ENCODE measurements around the gene RGR.

DNA sequence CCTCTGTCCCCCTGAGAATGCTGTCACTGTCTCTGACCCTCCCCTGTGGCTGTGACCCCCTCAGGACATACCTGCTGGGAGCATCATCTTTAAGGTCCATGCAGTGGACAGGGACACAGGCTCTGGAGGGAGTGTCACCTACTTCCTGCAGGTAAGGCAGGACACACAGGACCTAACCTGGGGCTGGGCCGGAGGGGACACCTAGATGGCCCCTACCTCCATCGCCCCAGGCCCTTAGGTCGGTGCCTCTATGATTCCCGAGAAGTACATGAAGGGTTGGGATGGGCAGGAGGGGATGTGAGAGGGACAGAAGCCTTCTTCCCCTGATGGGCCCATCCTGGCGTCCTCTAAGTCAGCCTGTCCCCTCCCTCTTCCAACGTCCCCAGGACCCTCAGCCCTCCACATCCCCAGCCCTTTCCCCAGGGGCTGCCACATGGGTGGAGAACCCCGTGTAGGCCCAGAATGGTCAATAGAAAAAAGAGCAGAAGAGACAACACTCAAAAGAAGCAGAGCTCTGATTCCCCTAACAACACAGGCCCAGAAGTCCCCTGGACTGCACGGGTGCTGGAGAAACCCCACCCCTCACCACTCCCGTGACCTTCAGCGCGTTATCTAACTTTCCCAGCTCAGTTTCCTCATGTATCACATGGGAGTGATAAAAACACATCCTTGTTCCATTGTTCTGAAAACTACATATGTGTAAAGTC lies 44.2 kb upstream of the RGR start:
- TF ChIP-seq, protein P1, sequence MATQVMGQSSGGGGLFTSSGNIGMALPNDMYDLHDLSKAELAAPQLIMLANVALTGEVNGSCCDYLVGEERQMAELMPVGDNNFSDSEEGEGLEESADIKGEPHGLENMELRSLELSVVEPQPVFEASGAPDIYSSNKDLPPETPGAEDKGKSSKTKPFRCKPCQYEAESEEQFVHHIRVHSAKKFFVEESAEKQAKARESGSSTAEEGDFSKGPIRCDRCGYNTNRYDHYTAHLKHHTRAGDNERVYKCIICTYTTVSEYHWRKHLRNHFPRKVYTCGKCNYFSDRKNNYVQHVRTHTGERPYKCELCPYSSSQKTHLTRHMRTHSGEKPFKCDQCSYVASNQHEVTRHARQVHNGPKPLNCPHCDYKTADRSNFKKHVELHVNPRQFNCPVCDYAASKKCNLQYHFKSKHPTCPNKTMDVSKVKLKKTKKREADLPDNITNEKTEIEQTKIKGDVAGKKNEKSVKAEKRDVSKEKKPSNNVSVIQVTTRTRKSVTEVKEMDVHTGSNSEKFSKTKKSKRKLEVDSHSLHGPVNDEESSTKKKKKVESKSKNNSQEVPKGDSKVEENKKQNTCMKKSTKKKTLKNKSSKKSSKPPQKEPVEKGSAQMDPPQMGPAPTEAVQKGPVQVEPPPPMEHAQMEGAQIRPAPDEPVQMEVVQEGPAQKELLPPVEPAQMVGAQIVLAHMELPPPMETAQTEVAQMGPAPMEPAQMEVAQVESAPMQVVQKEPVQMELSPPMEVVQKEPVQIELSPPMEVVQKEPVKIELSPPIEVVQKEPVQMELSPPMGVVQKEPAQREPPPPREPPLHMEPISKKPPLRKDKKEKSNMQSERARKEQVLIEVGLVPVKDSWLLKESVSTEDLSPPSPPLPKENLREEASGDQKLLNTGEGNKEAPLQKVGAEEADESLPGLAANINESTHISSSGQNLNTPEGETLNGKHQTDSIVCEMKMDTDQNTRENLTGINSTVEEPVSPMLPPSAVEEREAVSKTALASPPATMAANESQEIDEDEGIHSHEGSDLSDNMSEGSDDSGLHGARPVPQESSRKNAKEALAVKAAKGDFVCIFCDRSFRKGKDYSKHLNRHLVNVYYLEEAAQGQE (IDR thresholded peaks at IDR 0.05; ENCODE audit: insufficient read depth in 1 of 2, low read depth in 2 of 2, low read length in 2 of 2) = no peak
- TF ChIP-seq POLR2AphosphoS5 (IDR thresholded peaks at IDR 0.05; ENCODE audit: low read depth, low read length) = no peak
- no peak for TF ChIP-seq SIN3A (IDR thresholded peaks at IDR 0.05; ENCODE audit: borderline replicate concordance, insufficient read depth, low read length)
- no peak for TF ChIP-seq TAF1 (IDR thresholded peaks at IDR 0.05; ENCODE audit: borderline replicate concordance, insufficient read depth, low read length)

All from PFSK-1 (cell line).